ENCODE results near the gene NAT8L.

The NAT8L gene

GRCh38 chr4:2077537-2078460, 18.7 kb downstream of the NAT8L start:
- DNase-seq = no peak
- H2AK5ac ChIP-seq (ENCODE audit: low read length, severe bottlenecking) = no peak overlapping the region
- H3K4me1 ChIP-seq (ENCODE audit: control insufficient read depth, insufficient read depth, low read depth, low read length) = no peaks in the 10 kb centered on the region
- no peak overlapping the region for H2BK12ac ChIP-seq (ENCODE audit: low read length in 2 of 2)
- H3K27ac ChIP-seq (ENCODE audit: low read length, poor library complexity, severe bottlenecking) = no peak overlapping the region
- H3K4me3 ChIP-seq (ENCODE audit: insufficient read depth in 1 of 2, low read depth in 1 of 2, low read length in 2 of 2) = no peak overlapping the region
- H3K14ac ChIP-seq (ENCODE audit: low read length in 2 of 2) = no peak overlapping the region
- H2BK5ac ChIP-seq (ENCODE audit: low read depth, low read length, poor library complexity, severe bottlenecking) = no peak overlapping the region
- H2BK120ac ChIP-seq (ENCODE audit: low read depth, low read length) = no peak overlapping the region
- no peaks in the 10 kb centered on the region for H3K79me1 ChIP-seq (replicated peaks; ENCODE audit: low read length, poor library complexity, severe bottlenecking)
- H4K8ac ChIP-seq (ENCODE audit: low read length) = no peak overlapping the region
- H3K4ac ChIP-seq (ENCODE audit: low read depth in 1 of 2, low read length in 2 of 2) = peak overlapping the region in 1 of 2 experiments; percentile 24
- H3K9ac ChIP-seq (ENCODE audit: low read length) = no peak overlapping the region
- no peaks in the 10 kb centered on the region for H3K36me3 ChIP-seq (ENCODE audit: control insufficient read depth in 1 of 2, insufficient read depth in 2 of 2, low read depth in 1 of 2, low read length in 2 of 2)
- WGBS = 88% methylated on average over 17 of the region's 17 CpGs
- H4K91ac ChIP-seq (ENCODE audit: low read length) = no peak overlapping the region
- no peak overlapping the region for H2AFZ ChIP-seq (ENCODE audit: low read depth, low read length)
- H3K4me2 ChIP-seq (ENCODE audit: low read length, poor library complexity, severe bottlenecking) = no peak overlapping the region
- peaks cover 7% of the 10 kb centered on the region in 2 experiments for H3K27me3 ChIP-seq (ENCODE audit: control insufficient read depth in 1 of 2, insufficient read depth in 1 of 2, low read length in 2 of 2)
- no peak overlapping the region for H2BK15ac ChIP-seq (ENCODE audit: low read depth, poor library complexity, severe bottlenecking)
- H3K18ac ChIP-seq (ENCODE audit: low read depth in 1 of 2, low read length in 2 of 2) = no peak overlapping the region
- H3K9me3 ChIP-seq (ENCODE audit: control insufficient read depth, low read length) = no peaks in the 10 kb centered on the region
- H3K23ac ChIP-seq (ENCODE audit: low read length in 2 of 2) = no peak overlapping the region

GRCh38 chr4:2078584-2078983, 19.5 kb downstream of the NAT8L start:
- Histone ChIP-seq H2BK5ac (ENCODE audit: low read depth, low read length, poor library complexity, severe bottlenecking) (no peak overlapping the region), H3K18ac (ENCODE audit: low read depth in 1 of 2, low read length in 2 of 2) (no peak overlapping the region), H3K14ac (ENCODE audit: low read length in 2 of 2) (no peak overlapping the region), H3K79me1 (replicated peaks; ENCODE audit: low read length, poor library complexity, severe bottlenecking) (no peaks in the 10 kb centered on the region), H2BK15ac (ENCODE audit: low read depth, poor library complexity, severe bottlenecking) (no peak overlapping the region), H3K27ac (ENCODE audit: low read length, poor library complexity, severe bottlenecking) (no peak overlapping the region), H3K36me3 (ENCODE audit: control insufficient read depth in 1 of 2, insufficient read depth in 2 of 2, low read depth in 1 of 2, low read length in 2 of 2) (no peaks in the 10 kb centered on the region), H4K91ac (ENCODE audit: low read length) (no peak overlapping the region), H2AFZ (ENCODE audit: low read depth, low read length) (no peak overlapping the region), H2AK5ac (ENCODE audit: low read length, severe bottlenecking) (no peak overlapping the region), H4K8ac (ENCODE audit: low read length) (no peak overlapping the region), H2BK12ac (ENCODE audit: low read length in 2 of 2) (no peak overlapping the region), H3K9me3 (ENCODE audit: control insufficient read depth, low read length) (no peaks in the 10 kb centered on the region), H3K9ac (ENCODE audit: low read length) (no peak overlapping the region), H3K4me1 (ENCODE audit: control insufficient read depth, insufficient read depth, low read depth, low read length) (no peaks in the 10 kb centered on the region), H3K4ac (ENCODE audit: low read depth in 1 of 2, low read length in 2 of 2) (no peak overlapping the region), H3K4me2 (ENCODE audit: low read length, poor library complexity, severe bottlenecking) (no peak overlapping the region), H3K23ac (ENCODE audit: low read length in 2 of 2) (no peak overlapping the region), H3K4me3 (ENCODE audit: insufficient read depth in 1 of 2, low read depth in 1 of 2, low read length in 2 of 2) (no peak overlapping the region), H2BK120ac (ENCODE audit: low read depth, low read length) (no peak overlapping the region), H3K27me3 (ENCODE audit: control insufficient read depth in 1 of 2, insufficient read depth in 1 of 2, low read length in 2 of 2) (peaks cover 3 to 8% of the 10 kb centered on the region in 2 experiments)
- no peak for DNase-seq
- 78% methylated on average over 9 of the region's 9 CpGs for WGBS

GRCh38 chr4:2079006-2079405, 19.9 kb downstream of the NAT8L start:
- no peak overlapping the region for H2AFZ ChIP-seq (ENCODE audit: low read depth, low read length)
- WGBS = 90% methylated on average over 5 of the region's 5 CpGs
- H2BK15ac ChIP-seq (ENCODE audit: low read depth, poor library complexity, severe bottlenecking) = no peak overlapping the region
- no peak overlapping the region for H4K91ac ChIP-seq (ENCODE audit: low read length)
- no peak overlapping the region for H2BK12ac ChIP-seq (ENCODE audit: low read length in 2 of 2)
- H3K18ac ChIP-seq (ENCODE audit: low read depth in 1 of 2, low read length in 2 of 2) = no peak overlapping the region
- H4K8ac ChIP-seq (ENCODE audit: low read length) = no peak overlapping the region
- H2AK5ac ChIP-seq (ENCODE audit: low read length, severe bottlenecking) = no peak overlapping the region
- no peak overlapping the region for H3K4ac ChIP-seq (ENCODE audit: low read depth in 1 of 2, low read length in 2 of 2)
- no peak overlapping the region for H3K23ac ChIP-seq (ENCODE audit: low read length in 2 of 2)
- no peak overlapping the region for H3K27ac ChIP-seq (ENCODE audit: low read length, poor library complexity, severe bottlenecking)
- H3K4me2 ChIP-seq (ENCODE audit: low read length, poor library complexity, severe bottlenecking) = no peak overlapping the region
- no peak overlapping the region for H3K9ac ChIP-seq (ENCODE audit: low read length)
- no peaks in the 10 kb centered on the region for H3K79me1 ChIP-seq (replicated peaks; ENCODE audit: low read length, poor library complexity, severe bottlenecking)
- no peak for DNase-seq
- no peaks in the 10 kb centered on the region for H3K36me3 ChIP-seq (ENCODE audit: control insufficient read depth in 1 of 2, insufficient read depth in 2 of 2, low read depth in 1 of 2, low read length in 2 of 2)
- H2BK120ac ChIP-seq (ENCODE audit: low read depth, low read length) = no peak overlapping the region
- H3K4me1 ChIP-seq (ENCODE audit: control insufficient read depth, insufficient read depth, low read depth, low read length) = no peaks in the 10 kb centered on the region
- H3K14ac ChIP-seq (ENCODE audit: low read length in 2 of 2) = no peak overlapping the region
- H3K27me3 ChIP-seq (ENCODE audit: control insufficient read depth in 1 of 2, insufficient read depth in 1 of 2, low read length in 2 of 2) = peaks cover 0 to 8% of the 10 kb centered on the region in 2 experiments
- H3K4me3 ChIP-seq (ENCODE audit: insufficient read depth in 1 of 2, low read depth in 1 of 2, low read length in 2 of 2) = no peak overlapping the region
- no peak overlapping the region for H2BK5ac ChIP-seq (ENCODE audit: low read depth, low read length, poor library complexity, severe bottlenecking)
- H3K9me3 ChIP-seq (ENCODE audit: control insufficient read depth, low read length) = no peaks in the 10 kb centered on the region

GRCh38 chr4:2079926-2080325, 20.8 kb downstream of the NAT8L start:
- Histone ChIP-seq H4K8ac (ENCODE audit: low read length) (no peak overlapping the region), H3K4me2 (ENCODE audit: low read length, poor library complexity, severe bottlenecking) (no peak overlapping the region), H2BK120ac (ENCODE audit: low read depth, low read length) (no peak overlapping the region), H3K23ac (ENCODE audit: low read length in 2 of 2) (no peak overlapping the region), H3K9me3 (ENCODE audit: control insufficient read depth, low read length) (no peaks in the 10 kb centered on the region), H4K91ac (ENCODE audit: low read length) (no peak overlapping the region), H3K14ac (ENCODE audit: low read length in 2 of 2) (no peak overlapping the region), H2AK5ac (ENCODE audit: low read length, severe bottlenecking) (no peak overlapping the region), H2BK15ac (ENCODE audit: low read depth, poor library complexity, severe bottlenecking) (no peak overlapping the region), H2BK5ac (ENCODE audit: low read depth, low read length, poor library complexity, severe bottlenecking) (no peak overlapping the region), H3K27me3 (ENCODE audit: control insufficient read depth in 1 of 2, insufficient read depth in 1 of 2, low read length in 2 of 2) (peaks cover 0 to 4% of the 10 kb centered on the region in 2 experiments), H3K36me3 (ENCODE audit: control insufficient read depth in 1 of 2, insufficient read depth in 2 of 2, low read depth in 1 of 2, low read length in 2 of 2) (peaks cover 0 to 4% of the 10 kb centered on the region in 2 experiments), H3K27ac (ENCODE audit: low read length, poor library complexity, severe bottlenecking) (no peak overlapping the region), H3K18ac (ENCODE audit: low read depth in 1 of 2, low read length in 2 of 2) (no peak overlapping the region), H3K79me1 (replicated peaks; ENCODE audit: low read length, poor library complexity, severe bottlenecking) (no peaks in the 10 kb centered on the region), H3K9ac (ENCODE audit: low read length) (no peak overlapping the region), H3K4ac (ENCODE audit: low read depth in 1 of 2, low read length in 2 of 2) (no peak overlapping the region), H3K4me1 (ENCODE audit: control insufficient read depth, insufficient read depth, low read depth, low read length) (no peaks in the 10 kb centered on the region), H3K4me3 (ENCODE audit: insufficient read depth in 1 of 2, low read depth in 1 of 2, low read length in 2 of 2) (no peak overlapping the region), H2BK12ac (ENCODE audit: low read length in 2 of 2) (no peak overlapping the region), H2AFZ (ENCODE audit: low read depth, low read length) (no peak overlapping the region)
- DNase-seq = no peak
- 79% methylated on average over 9 of the region's 9 CpGs for WGBS
